SU-DHL-6 (cell line): ENCODE data around the gene ZBTB16.

ENCODE experiments used
- EZH2phosphoT487 ChIP-seq: fragments of 200-600 bp; sonication (generic), shearing (Covaris generic); conservative IDR thresholded peaks from 2 replicates; pipeline ENCODE4 v1.6.1; 2018; ENCODE audit warnings: mild to moderate bottlenecking, antibody characterized with exemption, low read length, moderate library complexity, mixed read lengths
- TF ChIP-seq, protein P1 (sequence below): fragments of 200-600 bp; sonication (generic); IDR thresholded peaks from one replicate; pipeline ENCODE4 v1.5.1; 2017; ENCODE audit warnings: antibody characterized with exemption, mild to moderate bottlenecking, low read length, moderate library complexity; ENCODE audit not compliant: insufficient read depth, poor library complexity, severe bottlenecking

DNA sequence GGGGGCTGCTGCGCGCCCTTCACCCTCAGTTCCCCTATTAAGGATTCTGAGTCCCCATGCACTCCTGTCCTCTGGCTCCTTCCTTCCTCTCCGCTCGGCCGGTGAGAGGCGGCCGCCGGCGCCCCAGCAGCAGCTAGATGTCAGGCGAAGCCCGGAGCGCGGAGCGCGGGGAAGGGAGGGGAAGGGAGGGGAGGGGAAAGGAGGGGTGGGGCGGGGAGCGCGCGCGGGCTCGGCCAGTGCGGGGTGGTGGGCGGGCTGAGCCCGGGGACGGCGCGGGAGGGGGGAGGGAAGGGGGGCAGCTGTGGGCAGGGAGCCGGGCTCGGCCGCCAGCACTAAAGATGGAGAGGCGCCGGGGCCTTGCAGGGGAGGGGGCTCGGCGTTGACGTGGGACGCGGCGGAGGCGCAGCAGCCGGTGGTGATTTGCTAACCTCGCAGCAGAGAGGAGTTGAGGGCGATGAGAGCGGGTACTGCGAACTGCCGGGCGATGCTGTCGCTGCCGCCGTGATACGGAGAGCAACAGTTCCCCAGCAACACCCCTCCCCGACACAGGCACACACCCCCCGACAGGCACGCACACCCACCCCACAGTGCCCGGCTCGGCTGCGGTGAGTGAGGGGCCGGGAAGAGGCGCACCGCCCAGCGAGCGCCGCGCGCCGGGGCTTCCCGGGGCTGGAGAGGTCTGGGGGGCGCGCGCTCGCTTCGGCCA is at the start of gene ZBTB16:
- TF ChIP-seq EZH2phosphoT487: no peak
- TF ChIP-seq, protein P1, sequence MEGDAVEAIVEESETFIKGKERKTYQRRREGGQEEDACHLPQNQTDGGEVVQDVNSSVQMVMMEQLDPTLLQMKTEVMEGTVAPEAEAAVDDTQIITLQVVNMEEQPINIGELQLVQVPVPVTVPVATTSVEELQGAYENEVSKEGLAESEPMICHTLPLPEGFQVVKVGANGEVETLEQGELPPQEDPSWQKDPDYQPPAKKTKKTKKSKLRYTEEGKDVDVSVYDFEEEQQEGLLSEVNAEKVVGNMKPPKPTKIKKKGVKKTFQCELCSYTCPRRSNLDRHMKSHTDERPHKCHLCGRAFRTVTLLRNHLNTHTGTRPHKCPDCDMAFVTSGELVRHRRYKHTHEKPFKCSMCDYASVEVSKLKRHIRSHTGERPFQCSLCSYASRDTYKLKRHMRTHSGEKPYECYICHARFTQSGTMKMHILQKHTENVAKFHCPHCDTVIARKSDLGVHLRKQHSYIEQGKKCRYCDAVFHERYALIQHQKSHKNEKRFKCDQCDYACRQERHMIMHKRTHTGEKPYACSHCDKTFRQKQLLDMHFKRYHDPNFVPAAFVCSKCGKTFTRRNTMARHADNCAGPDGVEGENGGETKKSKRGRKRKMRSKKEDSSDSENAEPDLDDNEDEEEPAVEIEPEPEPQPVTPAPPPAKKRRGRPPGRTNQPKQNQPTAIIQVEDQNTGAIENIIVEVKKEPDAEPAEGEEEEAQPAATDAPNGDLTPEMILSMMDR: no peak
